ENCODE results near the gene KLF15.

KLF15 gene

DNA sequence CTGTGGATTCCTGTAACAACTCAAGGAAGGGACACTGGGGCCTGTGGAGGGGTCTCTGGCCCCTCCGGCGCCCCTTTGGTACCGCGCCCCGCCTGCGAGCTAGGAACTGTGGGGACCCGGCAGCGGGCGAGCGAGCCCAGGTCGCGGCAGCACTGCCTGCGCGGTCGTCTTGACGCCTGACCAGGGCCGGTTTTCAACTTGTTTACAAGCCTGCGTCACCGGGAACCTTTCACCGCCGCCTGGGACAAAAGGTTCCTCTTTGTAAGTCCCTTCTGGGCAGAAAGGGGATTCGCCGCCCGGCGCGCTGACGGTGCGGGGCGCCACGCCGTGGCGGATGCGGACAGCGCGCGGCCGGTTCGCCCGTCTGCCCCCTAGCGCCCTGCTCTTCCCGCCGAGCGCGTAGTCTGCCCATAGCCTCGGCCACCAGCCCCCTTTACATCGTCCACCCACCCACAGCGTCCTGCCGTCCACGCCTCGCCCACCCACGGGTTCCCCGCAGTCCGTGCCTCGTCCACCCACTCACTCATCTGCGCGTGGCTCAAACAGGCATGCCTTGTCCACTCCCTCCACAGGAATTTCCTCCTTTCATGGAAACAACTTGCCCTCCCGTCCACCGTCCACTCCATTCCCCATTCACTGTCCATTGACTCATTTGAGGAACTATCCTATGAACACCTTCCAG, 32.0 kb upstream of the KLF15 start:
- DNase-seq = peak; percentile 31 to 91 (median 80)

DNA sequence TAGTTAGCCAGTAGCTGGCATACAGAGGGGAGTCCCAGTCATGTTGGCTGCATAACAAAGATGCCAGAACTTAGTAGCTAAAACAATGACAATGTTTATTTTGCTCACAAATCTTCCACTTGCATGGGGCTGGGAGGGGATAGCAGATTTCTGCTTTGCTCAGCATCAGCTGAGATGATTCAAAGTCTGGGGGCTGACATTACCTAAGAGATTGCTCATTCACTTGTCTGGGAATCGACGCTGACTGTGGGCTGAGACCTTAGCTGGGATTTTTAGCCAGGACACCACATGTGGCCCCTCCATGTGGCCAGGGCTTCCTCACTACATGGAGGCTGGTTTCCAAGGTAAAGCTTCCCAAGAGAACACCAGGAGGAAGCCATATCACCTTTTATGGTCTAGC, 24.8 kb upstream of the KLF15 start:
- no peak for DNase-seq

DNA sequence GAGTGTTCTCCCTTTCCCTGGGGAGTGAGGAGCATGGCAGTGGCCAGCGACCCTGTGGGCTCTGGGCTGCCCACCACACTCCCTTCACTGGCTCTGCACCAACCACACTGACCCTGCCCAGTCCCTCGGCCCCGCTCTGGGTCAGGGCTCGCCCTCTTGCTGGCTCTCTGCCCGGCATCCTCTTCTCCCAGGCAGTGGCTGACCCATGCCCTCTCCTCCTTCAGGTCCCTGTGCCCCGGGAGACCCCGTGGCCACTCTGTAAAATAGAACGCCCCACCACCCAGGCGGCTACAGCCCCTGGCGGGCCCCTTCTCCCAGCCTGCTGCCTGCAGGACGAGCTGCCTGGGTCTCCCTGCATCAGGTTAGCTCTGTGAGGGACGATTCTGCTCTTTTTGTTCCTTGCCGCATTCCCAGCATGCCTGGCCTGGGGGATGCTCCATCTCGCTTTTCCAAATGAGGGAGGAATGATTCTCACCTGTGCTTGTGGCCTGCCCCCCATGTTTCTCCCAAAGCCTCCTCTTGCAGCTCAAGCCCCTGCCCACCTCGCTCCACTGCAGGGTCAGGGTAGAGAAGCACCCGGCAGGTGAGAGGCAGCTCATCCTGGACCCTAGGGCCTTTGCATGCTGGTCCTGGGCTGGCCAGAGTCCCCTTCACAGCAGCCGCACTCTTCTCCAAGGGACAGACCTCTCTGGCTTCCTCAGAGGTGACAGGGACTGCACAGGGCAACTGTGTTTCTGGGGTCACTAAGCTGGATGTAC, 23.0 kb upstream of the KLF15 start:
- DNase-seq = no peak

DNA sequence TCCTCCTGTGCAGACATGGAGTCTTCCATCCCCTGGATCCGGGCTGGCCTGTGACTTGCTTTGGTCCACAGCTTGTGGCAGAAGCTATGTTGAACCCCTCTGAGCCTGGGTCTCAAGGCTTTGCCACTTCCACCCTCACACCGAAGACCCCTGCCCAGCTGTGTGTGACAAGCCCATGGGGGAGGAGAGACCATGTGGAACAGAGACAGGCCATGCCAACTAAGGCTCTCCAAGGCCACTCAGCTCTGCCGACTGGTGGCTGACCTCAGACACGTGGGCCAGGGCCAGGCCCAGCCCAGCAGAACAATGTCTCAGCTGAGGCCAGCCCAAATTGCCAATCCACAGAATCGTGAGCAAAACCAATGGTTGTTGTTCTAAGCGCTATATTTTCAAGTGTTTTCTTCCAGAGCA, 21.1 kb upstream of the KLF15 start:
- DNase-seq = no peak

DNA sequence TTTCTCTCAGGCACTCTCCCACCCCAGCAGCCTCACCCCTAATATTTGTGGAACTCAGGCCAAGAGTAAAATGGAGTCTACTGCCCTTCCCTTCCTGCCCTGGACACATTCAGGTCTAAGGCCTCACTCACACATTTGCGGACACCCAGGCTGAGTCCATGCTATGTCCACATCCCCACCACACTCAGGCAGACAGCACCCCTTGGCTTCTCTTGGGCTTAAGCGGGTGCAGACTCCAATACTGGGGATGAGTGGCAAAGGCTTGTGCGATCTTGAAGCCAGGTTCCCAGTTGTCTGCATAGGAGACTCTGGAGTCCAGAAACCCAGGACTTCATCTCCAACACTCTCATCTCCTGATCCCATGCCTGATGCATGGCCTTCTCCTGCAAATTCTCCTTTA, 20.0 kb upstream of the KLF15 start:
- no peak for DNase-seq

DNA sequence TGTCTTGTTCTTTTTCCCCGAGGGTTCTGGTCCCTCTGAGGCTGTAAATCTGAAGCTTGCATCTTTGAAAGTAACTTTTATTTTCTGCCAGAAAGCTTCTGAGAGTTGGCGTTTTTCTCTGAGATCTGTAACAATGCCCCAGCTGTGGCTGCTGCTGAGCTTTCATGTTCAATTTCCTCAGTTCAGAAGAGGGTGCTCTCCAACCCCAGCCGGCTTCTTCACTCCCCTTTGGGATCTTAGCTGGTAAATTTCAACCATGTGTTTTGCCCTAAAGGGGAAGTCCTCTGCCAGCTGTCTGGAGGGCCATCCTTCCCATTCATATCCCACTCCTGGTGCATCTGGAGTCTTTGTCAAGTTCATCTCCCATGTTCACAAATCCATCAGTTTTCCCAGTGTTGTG, 19.2 kb upstream of the KLF15 start:
- peak in 1 of 14 donors; percentile 11 for DNase-seq

DNA sequence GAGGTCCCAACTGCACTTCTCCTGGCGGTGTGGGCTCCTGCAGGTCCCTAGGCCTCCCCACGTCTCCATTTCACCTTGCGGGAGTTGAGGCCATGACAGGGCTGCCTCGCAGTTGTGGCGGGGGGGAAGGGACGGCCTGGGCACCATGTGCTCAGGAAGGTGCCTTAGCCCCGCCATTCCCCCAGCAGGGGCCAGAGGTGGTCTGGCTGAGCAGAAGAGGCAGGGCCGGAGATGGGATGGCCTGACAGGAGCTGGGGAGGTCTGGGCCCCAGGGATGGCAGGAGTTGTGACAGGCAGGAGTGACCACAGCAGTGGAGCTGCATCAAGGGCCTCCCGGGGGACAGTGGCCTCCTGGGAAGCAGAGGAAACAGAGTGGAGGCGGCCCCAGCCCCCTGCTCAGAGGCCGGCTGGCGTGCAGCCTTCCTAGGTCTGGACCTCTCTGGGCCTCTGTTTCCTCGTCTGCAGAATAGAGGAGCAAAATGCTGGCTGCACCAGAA, 18.7 kb upstream of the KLF15 start:
- DNase-seq = no peak

DNA sequence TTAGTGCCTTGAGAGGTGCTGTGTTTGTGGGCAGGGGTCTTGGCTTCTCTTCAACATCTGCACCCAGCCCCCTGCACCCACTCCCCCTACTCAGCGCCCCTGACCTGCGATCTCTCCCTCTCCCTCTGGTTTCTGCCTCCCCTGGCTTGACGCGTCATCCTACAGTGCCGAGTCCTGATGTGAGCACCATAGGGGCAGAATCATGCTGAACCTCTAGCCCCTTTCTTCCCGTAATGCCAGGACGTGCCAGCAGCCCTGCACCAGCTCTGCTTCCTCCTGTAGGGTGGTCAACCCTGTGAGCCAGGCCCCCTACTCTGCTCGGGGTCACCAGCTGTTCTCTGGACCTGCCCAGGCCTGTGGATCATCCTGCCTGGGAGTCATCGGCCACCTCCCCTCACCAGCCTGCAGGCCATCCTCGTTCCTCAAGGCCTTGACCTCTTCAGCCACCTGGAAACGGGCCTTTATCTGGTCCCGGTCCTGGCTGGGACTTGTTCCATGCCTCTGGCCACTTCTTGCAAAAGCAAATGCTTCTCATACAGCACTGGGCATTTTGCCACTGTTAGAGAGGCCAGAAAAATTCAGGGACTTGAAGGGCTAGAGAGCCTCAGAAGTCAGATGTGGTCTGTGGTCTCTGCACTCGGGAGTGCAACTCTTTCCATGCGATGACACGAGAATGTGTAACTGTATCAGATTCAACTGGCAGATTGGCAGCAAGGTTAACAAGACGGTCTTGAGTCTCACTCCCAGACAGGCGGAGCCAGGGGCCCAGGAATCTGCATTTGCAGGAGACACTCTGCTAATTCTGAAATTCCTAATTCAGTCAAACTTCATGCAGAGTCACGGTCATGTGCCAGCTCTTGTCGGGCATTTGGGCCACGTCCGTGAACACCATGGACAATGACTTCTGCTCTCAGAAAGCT, 16.7 kb upstream of the KLF15 start:
- DNase-seq = peak in 2 of 14 donors; percentile 15 to 31

DNA sequence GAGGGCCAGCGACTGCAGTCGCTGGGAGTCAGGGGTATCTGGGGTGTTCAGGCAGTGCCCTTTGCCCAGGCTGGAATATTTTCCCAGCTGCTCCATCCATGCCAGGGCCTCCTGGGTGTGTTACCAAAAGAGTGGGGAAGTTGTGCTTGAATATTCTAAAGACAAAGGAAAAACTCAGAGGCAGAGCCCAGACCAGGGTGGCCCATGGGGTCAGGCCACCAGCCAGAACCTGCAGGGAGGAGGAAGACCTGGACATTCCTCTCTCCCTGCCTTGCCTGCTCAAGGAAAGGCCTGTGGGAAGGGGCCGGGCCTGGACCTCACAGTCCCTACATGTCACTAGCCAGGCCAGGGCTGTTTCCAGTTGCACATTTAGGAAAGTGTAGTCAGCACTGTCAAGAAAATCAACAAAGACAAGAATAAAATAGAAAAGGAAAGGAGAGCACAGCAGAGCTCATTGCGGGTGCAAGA, 16.0 kb upstream of the KLF15 start:
- DNase-seq = no peak

DNA sequence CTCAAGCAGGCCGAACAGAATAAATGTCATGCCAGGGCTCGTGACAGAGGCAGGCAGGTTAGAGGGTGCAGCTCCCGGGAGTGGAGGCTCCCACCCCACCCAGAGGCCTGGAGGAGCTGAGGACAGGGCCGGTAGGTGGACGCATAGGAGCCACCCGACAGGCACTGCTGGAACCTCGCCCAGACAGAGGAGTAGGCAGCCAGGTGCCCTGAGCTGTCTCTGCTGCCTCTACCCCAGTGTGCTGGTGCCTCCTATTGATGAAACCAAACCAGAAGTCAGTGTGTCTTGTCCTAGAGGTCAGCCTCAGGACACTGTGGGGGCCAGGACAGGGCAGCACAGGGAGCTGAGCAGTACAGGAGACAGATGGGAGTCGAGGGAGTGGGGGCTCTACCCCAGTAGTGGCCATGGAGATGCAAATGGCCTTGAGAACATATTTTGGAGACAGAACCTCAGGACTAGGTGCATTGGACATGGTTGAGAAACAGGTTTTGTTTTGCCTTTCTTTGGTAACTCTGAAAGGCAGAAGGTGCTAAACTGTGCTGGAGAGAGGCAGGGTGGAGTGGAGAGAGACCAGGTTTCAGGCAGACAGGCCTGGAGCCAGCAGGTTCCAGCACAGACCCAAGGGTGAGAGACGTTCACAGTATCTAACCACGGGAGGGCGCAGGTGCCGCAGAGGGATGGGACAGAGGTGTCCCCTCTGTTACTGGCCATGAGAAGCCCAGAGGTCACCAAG, 15.4 kb upstream of the KLF15 start:
- no peak for DNase-seq

DNA sequence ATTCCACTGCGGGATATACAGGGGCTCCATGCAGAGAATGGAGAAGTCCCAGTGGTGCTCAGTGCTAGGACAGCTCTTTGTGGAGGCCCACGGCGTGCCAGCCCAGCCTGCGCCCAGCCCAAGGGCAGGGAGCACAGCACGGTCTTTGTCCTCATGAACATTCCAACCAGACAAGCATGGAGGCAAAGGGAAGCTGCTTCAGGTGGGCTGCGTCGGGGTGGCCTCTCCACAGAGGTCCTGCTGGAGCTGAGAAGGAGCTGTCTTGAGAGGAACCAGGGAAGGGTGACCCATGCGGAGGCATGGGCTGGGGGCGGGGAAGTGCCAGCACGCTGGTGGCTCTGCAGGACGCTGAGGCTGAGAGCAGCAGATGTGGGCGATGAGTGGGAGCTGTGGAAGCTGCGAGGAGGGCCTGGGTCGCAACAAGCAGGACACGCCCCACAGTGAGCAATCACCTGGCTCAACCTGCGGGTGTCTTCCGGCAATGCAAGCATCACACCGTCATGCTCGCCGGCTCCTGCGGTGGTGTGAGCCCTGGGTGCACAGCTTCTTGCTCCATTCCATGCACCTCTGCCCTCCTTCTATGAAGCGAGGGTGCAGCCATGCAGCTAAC, 14.0 kb upstream of the KLF15 start:
- no peak for DNase-seq

DNA sequence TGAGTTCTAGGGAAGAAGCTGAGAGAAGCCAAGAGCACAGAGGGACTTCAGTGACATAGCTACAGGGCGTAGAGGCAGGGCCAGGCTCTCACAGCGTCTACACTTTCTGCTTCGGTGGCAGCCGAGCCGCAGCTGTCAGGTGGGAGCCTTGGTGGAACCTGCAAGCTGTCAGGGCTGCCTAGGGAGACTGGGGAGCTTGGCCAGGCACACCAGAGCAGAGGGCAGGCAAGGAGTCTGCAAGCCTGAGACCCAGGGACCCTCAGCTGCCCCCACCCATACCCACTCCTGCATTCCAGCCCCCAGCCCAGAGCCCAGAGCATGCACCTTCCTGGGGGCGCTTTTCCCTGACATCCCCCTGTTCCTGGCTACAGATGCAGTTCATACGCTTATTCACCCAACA, 13.4 kb upstream of the KLF15 start:
- DNase-seq = no peak

DNA sequence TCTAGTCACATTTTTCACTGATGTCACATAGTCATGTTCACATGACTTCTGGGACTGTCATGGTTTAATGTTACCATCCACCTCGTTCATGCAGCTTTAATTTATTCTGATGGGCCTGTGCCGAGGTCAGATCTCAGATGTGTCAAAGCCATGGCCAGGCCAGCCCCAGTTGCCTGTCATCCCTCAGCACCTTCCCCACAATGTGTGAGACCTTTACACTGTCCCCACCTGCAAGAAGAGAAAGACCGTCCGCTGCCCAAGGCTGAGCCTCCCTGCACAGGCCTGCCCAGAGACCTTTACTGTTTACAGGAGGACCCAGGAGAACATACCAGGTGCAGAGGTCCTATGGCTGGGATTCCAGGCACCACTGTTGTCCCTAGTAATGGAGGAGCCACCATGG, 12.8 kb upstream of the KLF15 start:
- no peak for DNase-seq

DNA sequence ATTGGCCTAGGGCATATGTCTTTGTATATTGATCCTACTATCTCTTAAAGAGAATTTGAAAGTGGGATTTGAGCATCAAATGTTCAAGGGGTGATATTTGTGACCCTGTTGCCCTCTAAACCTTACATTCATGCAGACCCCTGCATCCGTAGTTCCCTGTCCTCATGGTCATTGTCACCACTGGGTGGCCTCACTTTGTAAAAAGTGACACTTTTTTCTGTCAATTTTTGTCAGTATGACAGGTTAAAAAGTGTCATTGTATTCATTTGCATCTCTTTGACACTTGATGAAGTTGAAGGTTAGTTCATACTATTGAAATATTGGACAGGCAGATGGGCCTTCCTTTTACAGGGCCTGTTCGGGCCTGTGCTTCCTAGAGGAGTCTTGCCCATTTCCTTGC, 12.3 kb upstream of the KLF15 start:
- no peak for DNase-seq

DNA sequence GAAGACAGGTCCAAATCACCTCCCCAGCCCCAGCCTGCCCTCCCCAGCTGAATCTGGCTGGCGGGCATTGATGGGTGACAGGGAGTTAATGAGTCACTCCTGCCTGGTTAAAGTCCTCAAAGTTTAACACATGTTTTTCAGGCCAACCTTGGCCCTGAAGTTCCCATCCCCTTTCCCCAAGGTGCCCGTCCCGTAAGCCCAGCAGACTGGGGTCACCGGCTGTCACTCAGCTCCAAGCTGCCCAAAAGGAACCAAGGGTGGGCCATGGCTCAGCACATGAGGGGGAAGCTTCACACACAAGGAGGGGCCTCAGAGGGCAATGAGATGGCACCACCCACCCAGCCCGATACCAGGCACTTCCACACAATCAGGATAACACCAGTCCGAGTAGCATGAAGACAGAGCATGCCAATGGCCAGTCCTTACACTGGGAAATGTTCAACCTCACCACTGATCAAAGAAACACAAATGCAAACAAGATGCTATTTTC, 10.2 kb upstream of the KLF15 start:
- DNase-seq = no peak

DNA sequence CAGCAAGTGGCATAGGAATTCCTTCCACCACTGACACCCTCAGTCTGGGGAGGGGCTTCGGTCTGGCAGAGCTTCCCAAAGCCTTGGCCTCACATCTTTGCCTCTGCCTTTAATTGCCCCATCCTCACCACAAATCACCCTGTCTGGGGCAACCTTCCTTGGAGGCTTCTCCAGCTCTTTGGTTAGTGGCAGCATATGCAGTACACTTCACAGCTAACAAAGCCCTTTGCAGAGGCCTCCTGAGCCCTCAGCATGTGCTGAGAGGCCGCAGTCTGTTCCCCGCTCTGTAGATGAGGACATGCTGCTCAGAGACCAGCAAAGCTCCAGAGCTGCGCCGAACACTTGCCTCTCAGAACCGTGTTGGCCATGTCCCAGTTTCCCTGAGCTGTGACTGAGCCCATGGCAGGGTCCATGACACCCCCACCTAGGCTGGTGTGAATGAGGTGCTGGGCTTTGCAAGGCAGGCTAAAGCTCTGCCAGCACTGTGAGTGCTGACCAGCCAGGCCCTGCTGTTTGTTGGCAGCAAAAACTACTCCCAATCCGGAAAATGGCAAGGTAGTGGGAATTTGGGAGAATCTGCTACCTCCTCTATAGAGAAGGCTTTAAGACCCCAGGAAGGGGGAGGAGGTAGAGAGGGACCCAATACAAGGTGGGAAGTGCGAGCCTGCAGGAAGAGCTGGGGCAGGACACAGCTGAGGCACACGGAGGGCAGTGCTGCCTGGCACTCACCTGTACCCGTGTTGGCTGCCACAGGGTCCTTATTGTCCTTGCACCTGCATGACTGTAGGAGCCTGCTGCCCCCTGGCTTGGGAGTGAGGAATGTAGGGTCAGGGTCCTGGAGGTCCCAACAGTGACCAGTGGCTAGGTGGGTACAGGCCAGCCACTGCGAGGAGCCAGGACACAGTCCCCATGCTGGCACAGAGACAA, 8.4 kb upstream of the KLF15 start:
- DNase-seq = peak in 1 of 14 donors; percentile 64

DNA sequence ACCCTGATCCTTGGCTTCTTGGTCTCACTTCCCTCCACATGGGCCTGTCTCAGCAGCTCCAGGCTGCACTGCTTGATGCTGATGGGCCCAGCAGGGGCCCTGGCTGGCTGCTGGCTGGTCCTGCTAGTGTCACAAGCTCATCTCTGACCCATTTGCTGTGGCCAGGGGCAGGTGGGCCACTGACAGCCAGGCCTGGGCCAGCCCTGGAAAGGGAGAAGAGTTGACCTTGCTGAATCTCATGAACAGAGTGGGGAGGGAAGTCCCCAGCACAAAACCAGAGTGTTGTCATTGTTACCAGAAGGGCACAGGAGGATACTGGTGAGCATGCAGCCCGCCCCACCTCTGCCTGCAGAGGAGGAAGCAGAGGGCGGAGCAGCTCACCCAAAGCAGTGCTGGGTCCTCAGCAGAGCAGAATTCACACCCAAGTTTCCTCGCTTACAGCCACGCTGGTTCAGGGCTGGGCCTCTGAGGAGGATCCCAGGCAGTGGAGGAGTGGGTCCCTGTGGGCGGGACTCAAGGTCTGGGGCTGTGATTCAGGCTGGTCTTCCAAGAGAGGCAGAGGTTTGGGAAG, 7.6 kb upstream of the KLF15 start:
- no peak for DNase-seq

DNA sequence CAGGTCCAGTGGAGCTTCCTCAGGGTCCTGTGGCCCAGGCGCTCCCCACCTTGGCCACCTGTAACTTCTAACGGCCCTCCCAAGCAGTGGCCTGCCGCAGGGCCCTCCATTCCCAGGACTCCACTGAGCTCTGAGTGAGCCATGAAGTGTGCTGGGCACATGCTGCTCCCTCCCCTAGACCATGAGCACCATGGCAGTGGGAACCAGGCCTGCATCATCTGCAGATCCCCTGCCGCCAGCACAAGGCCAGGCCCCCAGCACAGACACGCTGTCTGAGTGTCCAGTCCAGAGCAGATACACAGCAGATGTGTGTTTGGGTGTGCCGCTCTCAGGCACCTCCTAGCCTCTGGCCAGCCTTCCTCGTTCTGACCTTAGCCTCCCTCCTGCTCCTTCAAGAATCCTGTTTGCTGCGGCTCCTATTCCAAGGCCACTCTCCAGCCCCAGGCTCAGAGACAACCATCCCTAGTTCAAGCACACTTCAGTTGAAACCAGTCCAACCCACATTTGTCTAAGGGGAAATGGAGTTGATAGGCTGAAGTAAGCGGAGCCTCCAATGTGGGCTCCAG, 7.0 kb upstream of the KLF15 start:
- no peak for DNase-seq

DNA sequence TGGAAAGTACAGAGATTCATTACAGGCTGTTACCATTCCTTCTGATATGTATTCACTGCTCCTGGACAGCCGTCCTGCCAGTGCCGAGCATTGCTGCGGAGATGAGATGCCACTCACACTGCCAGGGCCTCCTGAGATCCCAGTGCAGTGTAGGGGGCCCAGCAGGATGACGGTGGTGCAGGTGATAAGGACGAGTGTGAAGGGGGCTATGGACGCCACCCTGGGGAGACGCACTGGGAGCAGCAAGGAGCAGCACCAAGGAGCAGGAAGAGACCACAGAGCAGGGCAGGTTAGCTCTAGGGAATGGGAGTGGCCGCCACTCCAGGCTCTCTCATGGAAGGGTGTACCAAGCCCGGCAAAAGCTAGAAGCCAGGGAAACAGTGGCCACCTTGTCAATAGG, 4.0 kb upstream of the KLF15 start:
- DNase-seq = no peak

DNA sequence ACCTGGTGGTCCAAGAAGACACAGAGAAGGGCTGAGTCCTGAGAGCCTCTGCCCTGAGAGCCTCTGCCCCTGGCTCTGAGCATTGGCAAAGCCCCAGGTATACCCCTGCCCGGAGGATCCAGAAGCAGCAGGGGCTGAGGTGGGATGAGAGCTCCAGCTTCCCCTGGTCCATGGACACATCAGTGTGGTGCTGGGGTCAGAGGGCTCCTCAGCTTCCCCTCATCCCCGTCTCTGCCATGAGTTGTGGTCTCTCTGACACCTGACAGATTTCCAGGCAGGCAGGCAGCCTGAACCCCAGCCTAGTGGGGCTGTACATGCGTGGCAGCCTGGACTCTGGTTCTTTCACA, 3.5 kb upstream of the KLF15 start:
- DNase-seq = no peak

Data from C1 segment of cervical spinal cord (tissue), 14 donors.